ENCODE data around the gene ANP32B.
"Not testable (repeated sequence)": the region's sequence is repeated elsewhere in the genome, so short reads cannot be mapped to it uniquely, and the experiment has no call there.

The ANP32B gene

GRCh38 chr9:97980479-97980803 is 2.7 kb upstream of the ANP32B start:
- H3K9me3 Mint-ChIP-seq, result no peaks in the 10 kb centered on the region
- no peak overlapping the region for H3K4me3 Mint-ChIP-seq
- H3K36me3 Mint-ChIP-seq, result peaks cover 2% of the 10 kb centered on the region
- peaks cover 40% of the 10 kb centered on the region for H3K4me1 Mint-ChIP-seq
- no peaks in the 10 kb centered on the region for H3K27me3 Mint-ChIP-seq
- no peak overlapping the region for H3K27ac Mint-ChIP-seq

DNA sequence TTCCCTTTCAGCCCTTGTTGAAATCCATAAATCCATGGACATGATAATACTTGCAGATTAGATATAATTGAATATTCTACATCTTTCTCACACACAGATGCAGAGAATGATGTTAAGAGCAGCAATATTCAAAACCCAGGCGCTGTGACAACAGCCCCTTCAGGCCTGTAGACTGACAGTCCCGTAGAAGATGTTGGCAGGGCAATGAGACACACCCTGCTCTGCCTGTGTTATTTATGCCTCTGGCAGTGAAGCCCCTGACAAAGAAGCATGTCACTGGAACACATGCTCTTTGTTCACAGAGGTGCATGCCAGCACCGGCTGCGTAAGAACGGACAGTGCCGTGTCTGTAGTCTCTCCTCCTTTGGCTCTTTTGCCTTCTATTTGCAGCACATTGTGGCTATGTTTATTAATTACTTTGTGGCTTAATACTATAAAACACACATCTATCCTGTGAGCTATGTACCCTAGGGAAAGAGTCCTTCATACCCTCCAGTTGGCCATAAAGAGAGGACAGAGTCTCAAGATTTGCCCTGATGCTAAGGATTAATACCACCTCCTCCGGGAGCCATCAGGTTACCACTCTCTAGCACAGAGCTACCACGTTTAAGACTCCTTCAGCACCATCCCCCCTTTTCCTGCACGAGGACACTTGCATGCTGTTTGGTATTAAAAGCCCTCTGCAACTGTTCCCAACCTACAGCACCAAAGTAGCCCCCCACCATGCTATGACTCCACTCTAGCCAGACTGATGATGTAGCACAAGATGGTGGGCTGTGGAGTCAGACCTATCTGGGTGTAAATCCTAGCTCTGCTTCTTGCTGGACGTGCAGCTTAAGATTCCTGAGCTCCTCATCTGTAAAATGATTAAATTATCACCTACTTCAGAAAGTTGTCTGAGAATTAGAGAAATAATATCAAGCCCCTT is 2.0 kb upstream of the ANP32B start:
- Mint-ChIP-seq H3K36me3 (peaks cover 4% of the 10 kb centered on the region), H3K27ac (peak overlapping the region; percentile 94), H3K27me3 (no peaks in the 10 kb centered on the region), H3K4me1 (peaks cover 43% of the 10 kb centered on the region), H3K4me3 (peak overlapping the region; percentile 84), H3K9me3 (no peaks in the 10 kb centered on the region)

DNA sequence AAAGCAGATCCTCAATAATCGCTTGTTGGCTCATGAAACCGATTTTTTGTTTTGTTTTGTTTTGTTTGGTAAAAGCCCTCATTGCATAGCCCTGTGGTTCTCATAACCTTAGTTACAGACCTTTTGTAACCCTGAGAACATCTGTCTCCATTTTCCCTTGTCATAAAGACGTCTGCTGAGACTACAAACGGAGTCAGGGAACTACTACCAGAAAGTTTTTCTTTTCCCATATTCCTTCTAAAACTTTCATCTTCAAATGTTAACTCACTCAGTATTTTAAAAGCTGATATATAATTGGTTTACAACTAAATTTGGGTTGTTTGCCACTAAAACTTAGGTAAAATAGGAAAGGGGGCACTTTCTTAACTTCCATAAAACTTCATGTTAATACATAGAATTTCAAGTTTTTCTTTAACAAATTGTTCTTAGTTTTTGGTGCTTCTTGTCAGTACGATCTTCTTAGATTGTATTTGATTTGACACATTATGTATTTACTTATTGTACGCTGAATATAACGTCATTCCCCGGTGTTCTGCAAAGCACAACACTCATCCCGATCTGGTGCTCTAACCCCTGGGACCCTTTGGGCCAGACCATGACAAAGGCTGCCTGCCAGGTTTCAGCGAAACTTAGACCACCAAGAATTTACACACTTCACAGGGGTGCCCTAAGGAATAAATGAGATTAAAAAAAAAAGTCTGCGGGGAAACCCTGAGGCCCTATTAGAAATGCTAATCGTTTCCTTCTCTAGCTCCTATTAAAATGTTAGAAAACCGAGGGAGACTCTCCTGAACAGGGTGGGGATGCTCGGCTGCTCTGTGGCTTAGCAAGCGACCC is 1.1 kb upstream of the ANP32B start:
- Mint-ChIP-seq H3K27me3 (no peaks in the 10 kb centered on the region), H3K4me1 (peaks cover 51% of the 10 kb centered on the region), H3K9me3 (no peaks in the 10 kb centered on the region), H3K36me3 (peaks cover 6% of the 10 kb centered on the region), H3K4me3 (peak overlapping the region; percentile 84), H3K27ac (peak overlapping the region; percentile 94)

DNA sequence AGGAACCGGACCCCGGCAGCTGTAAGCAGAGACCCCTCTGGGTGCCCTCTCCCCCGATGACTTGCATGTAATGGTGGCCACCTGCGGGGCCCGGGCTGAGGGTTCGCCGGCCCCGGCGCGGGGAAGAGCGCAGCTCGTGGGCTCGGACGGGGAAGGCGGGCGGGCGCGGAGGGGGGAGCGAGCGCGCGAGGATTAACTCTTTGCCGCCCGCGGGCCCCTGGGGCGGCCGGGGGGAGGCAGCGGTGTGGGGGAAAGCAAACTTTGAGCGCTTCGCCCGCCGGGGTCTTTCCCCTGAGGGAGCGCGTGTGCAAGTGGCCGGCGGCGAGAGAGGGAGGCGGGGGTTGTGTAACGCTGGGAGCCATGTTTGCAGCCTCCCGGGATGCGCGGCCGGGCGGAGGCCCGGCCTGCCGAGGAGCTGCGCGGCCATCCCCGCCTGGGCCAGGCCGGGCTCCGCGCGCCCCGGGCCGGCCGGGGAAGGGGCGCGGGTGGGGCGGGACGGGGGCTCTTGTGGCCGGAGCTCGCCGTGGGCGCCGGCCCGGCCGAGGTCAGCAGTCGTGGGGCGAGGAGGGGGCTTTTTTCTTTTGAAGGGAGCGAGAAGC is 547 bp downstream of the ANP32B start:
- Mint-ChIP-seq H3K36me3 (peaks cover 6% of the 10 kb centered on the region), H3K9me3 (no peaks in the 10 kb centered on the region), H3K4me1 (peaks cover 64% of the 10 kb centered on the region), H3K27me3 (no peaks in the 10 kb centered on the region), H3K27ac (peak overlapping the region; percentile 92), H3K4me3 (peak overlapping the region; percentile 84)

DNA sequence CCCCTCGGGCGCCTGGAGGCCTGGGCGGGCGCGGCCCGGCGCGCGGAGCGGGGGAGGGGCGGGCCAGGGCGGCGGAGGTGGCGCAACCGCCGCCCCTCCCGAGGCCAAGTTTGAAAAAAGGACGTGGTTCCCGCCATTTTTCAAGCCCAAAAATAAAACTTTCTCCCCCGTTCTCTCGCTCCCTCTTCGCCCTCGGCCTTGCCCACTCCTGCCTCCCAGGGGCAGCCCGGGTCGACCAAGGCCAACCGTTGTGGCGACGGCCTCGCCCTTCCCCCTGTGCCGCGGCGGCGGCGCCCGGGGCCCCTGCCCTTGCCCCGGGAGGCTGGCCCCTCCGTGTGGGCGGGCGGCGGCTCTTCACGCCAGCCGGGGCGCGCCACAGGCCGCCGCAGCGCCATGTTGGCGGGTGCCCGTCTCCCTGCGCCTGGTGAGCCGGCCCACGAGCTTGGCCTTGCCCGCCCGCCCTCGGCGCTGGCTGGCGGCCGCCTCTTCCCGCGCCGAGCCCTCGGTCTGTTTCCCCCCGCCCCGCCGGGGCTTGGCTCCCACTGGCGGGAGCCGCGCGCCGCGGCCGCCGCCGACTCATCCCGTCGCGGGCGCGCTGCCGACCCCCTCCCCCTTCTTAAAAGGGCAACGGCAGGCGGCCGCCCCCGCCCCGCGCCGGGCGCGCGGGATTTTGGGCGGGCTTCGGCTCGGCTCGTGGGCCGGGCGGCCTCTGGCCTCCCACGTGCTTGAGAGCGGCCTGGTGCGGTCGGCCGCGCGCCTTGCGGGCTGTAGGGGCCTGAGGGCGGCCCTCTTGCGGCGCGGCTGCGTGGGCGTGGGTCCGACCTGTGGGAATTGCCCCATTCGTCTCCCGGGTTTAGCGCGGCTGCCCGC is 1.3 kb downstream of the ANP32B start:
- no peaks in the 10 kb centered on the region for H3K27me3 Mint-ChIP-seq
- peak overlapping the region; percentile 91 for H3K27ac Mint-ChIP-seq
- H3K4me3 Mint-ChIP-seq, result peak overlapping the region; percentile 82
- H3K36me3 Mint-ChIP-seq, result peaks cover 10% of the 10 kb centered on the region
- H3K4me1 Mint-ChIP-seq, result peaks cover 64% of the 10 kb centered on the region
- no peaks in the 10 kb centered on the region for H3K9me3 Mint-ChIP-seq

- Mint-ChIP-seq H3K27me3 (no peaks in the 10 kb centered on the region), H3K27ac (peak overlapping the region; percentile 88), H3K9me3 (no peaks in the 10 kb centered on the region), H3K36me3 (peaks cover 10% of the 10 kb centered on the region), H3K4me1 (peaks cover 64% of the 10 kb centered on the region), H3K4me3 (peak overlapping the region; percentile 89)
Observed at GRCh38 chr9:97985058-97985861, 2.1 kb downstream of the ANP32B start.

DNA sequence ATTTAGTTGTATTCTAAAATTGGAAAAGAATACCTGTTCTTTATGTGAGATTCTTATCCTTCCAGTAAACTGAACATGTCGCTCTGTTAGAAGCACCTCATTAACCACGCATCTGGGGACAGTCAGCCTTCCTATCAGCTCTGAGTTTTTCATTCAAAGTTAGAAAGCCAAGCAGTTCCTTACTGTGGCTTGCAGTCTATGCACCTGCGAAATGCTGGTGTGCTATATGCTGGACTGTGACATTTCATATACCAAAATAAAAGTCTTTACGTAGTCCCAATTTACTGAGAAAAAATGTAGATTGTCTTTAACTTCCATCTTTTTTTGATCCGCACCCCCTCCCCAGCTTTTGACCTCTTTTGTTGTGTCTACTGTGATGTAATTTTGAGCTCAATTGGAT is 4.3 kb downstream of the ANP32B start:
- Mint-ChIP-seq H3K4me1 (peaks cover 64% of the 10 kb centered on the region), H3K27me3 (no peaks in the 10 kb centered on the region), H3K36me3 (peaks cover 10% of the 10 kb centered on the region), H3K27ac (peak overlapping the region; percentile 56), H3K4me3 (peak overlapping the region; percentile 53), H3K9me3 (no peaks in the 10 kb centered on the region)

- peak overlapping the region; percentile 28 for H3K4me3 Mint-ChIP-seq
- H3K27me3 Mint-ChIP-seq, result no peaks in the 10 kb centered on the region
- H3K9me3 Mint-ChIP-seq, result no peaks in the 10 kb centered on the region
- H3K36me3 Mint-ChIP-seq, result peaks cover 11% of the 10 kb centered on the region
- peaks cover 91% of the 10 kb centered on the region for H3K4me1 Mint-ChIP-seq
- peak overlapping the region; percentile 3 for H3K27ac Mint-ChIP-seq
Observed at GRCh38 chr9:97990259-97990658, 7.1 kb downstream of the ANP32B start.

- Mint-ChIP-seq H3K4me1 (peaks cover 83% of the 10 kb centered on the region), H3K9me3 (no peaks in the 10 kb centered on the region), H3K36me3 (peaks cover 8% of the 10 kb centered on the region), H3K27me3 (no peaks in the 10 kb centered on the region), H3K4me3 (peak overlapping the region; percentile 38), H3K27ac (no peak overlapping the region)
Observed at GRCh38 chr9:97991818-97992217, 8.7 kb downstream of the ANP32B start.

DNA sequence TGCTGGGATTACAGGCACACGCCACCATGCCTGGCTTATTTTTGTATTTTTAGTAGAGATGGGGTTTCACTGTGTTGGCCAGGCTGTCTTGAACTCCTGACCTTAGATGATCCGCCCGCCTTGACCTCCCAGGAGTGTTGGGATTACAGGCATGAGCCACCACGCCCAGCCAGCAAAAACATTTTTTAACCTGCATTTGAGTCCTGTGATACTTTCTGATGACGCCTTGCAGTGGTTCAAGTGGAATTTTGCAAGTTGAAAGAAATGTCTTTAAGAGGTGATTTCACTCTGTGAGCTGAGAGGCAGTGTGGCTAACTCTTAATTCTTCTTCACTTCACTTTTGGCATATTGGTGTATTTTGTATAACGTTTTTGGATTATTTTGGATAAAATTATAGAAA is 9.1 kb downstream of the ANP32B start:
- peaks cover 83% of the 10 kb centered on the region for H3K4me1 Mint-ChIP-seq
- H3K27me3 Mint-ChIP-seq, result no peaks in the 10 kb centered on the region
- H3K27ac Mint-ChIP-seq, result no peak overlapping the region
- H3K9me3 Mint-ChIP-seq, result no peaks in the 10 kb centered on the region
- H3K36me3 Mint-ChIP-seq, result peaks cover 8% of the 10 kb centered on the region
- peak overlapping the region; percentile 38 for H3K4me3 Mint-ChIP-seq

DNA sequence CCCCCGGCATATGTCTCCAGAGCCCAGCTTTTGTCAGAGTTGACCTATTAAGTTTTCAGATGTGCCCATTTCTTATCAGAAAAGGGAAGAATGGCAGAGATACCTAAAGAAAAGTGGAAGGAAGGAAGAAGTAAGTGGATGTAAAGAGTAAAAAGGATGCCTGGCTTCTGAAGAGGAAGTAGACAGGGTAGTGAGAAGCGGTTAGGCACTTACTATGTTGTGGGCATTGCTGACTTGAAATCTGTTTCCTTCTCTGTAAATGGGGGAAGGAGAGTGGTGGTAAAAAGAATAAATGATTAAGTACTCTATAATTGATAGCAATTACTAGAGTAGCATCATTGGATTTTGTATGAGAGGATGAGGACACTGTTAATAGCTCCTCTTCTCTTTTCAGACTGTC is 9.9 kb downstream of the ANP32B start:
- Mint-ChIP-seq H3K27me3 (no peaks in the 10 kb centered on the region), H3K4me3 (peak overlapping the region; percentile 19), H3K36me3 (peaks cover 8% of the 10 kb centered on the region), H3K4me1 (peaks cover 82% of the 10 kb centered on the region), H3K27ac (no peak overlapping the region), H3K9me3 (no peaks in the 10 kb centered on the region)

DNA sequence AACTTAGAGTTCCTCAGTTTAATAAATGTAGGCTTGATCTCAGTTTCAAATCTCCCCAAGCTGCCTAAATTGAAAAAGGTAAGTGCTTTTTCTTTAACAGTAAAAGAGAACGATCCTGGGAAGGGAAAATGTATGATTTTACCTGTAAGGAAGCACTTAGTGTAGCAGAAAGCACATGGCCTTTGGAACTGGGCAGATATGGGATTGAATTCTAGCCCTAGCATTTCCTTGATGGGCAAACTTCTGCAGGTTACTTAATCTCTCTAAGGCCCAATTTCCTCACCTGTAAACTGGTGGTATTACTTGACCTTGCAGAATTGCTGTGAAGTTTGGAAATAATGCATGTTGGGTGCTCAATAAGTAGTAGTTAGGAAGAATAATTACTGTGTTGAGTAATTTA is 11.6 kb downstream of the ANP32B start:
- Mint-ChIP-seq H3K36me3 (peaks cover 10% of the 10 kb centered on the region), H3K4me3 (no peak overlapping the region), H3K27me3 (no peaks in the 10 kb centered on the region), H3K4me1 (peaks cover 79% of the 10 kb centered on the region), H3K9me3 (no peaks in the 10 kb centered on the region), H3K27ac (no peak overlapping the region)

- H3K9me3 Mint-ChIP-seq, H3K4me3 Mint-ChIP-seq, H3K27me3 Mint-ChIP-seq, H3K27ac Mint-ChIP-seq: not testable (repeated sequence)
- peaks cover 72% of the 10 kb centered on the region for H3K4me1 Mint-ChIP-seq
- H3K36me3 Mint-ChIP-seq, result peaks cover 19% of the 10 kb centered on the region
Observed at GRCh38 chr9:97996676-97997075, 13.5 kb downstream of the ANP32B start.

Data from activated naive CD4-positive, alpha-beta T cell treated with anti-CD3 and anti-CD28 coated beads, Interleukin-2, amount 50 U/mL, for 24 hours (primary cell).